GM23338 (cell line): ENCODE measurements around the gene SASH1. TPM values are rescaled to one million over a fixed set of nuclear protein-coding genes. Genes with fewer than 3 reads are reported as not detected.
A peak's percentile ranks its signal among the peaks of the same experiment; 100 is the strongest.

Experiments used
- ATAC-seq: fragments of 200-7000 bp; cut with Tn5 transposase; 3 replicates; pipeline ENCODE4 v1.9.1; 2020
- DNase-seq: peaks from one replicate; pipeline ENCODE4 v3.0.0-alpha.2; 2015; ENCODE audit warnings: low spot score
- H2AFZ ChIP-seq: fragments of 200-600 bp; sonication (generic); 2 replicates; pipeline ENCODE4 v1.8.0; 2016; ENCODE audit warnings: antibody characterized with exemption, mild to moderate bottlenecking, moderate library complexity
- H3F3A ChIP-seq: fragments of 200-600 bp; sonication (generic); replicated peaks from 2 replicates; pipeline ENCODE4 v1.8.0; 2017; ENCODE audit warnings: antibody characterized with exemption, mixed run types, low read depth
- H3K27ac ChIP-seq: fragments of 200-600 bp; sonication (generic); 2 replicates; pipeline ENCODE4 v1.6.1; 2016; ENCODE audit warnings: low read depth
- H3K27me3 ChIP-seq: fragments of 200-600 bp; sonication (generic); 2 replicates; pipeline ENCODE4 v1.8.0; 2016; ENCODE audit warnings: mild to moderate bottlenecking, mixed run types, moderate library complexity; ENCODE audit not compliant: insufficient read depth
- H3K36me3 ChIP-seq: fragments of 200-600 bp; sonication (generic); 2 replicates; pipeline ENCODE4 v1.8.0; 2016; ENCODE audit warnings: mild to moderate bottlenecking; ENCODE audit not compliant: insufficient read depth
- H3K4me1 ChIP-seq: fragments of 200-600 bp; sonication (generic); 2 replicates; pipeline ENCODE4 v1.8.0; 2016; ENCODE audit warnings: mild to moderate bottlenecking, moderate library complexity; ENCODE audit not compliant: insufficient read depth
- H3K4me2 ChIP-seq: fragments of 200-600 bp; sonication (generic); 2 replicates; pipeline ENCODE4 v1.7.1; 2017; ENCODE audit warnings: mixed run types
- H3K4me3 ChIP-seq: fragments of 200-600 bp; sonication (generic); 2 replicates; pipeline ENCODE4 v1.6.1; 2016; ENCODE audit warnings: mixed run types
- H3K79me2 ChIP-seq: fragments of 200-600 bp; sonication (generic); replicated peaks from 2 replicates; pipeline ENCODE4 v1.8.0; 2017; ENCODE audit warnings: mild to moderate bottlenecking; ENCODE audit not compliant: insufficient read depth
- H3K9me2 ChIP-seq: fragments of 200-600 bp; sonication (generic); 2 replicates; pipeline ENCODE4 v1.8.0; 2017; ENCODE audit not compliant: insufficient read depth
- H4K20me1 ChIP-seq: fragments of 200-600 bp; sonication (generic); replicated peaks from 2 replicates; pipeline ENCODE4 v1.8.0; 2017; ENCODE audit warnings: mild to moderate bottlenecking; ENCODE audit not compliant: insufficient read depth
- H3K27ac Mint-ChIP-seq: 2 replicates; pipeline ENCODE4 v1.8.0; 2020; ENCODE audit warnings: inconsistent platforms, mild to moderate bottlenecking, moderate library complexity, mixed read lengths
- H3K27me3 Mint-ChIP-seq: 3 replicates; pipeline ENCODE4 v1.8.0; 2022; ENCODE audit warnings: low read depth, mild to moderate bottlenecking, moderate library complexity, mixed read lengths, inconsistent platforms; ENCODE audit not compliant: insufficient read depth, poor library complexity
- H3K36me3 Mint-ChIP-seq: 3 replicates; pipeline ENCODE4 v1.8.0; 2021; ENCODE audit warnings: low read depth, mild to moderate bottlenecking, inconsistent platforms, moderate library complexity, mixed read lengths
- H3K4me1 Mint-ChIP-seq: 3 replicates; pipeline ENCODE4 v1.8.0; 2020; ENCODE audit warnings: mild to moderate bottlenecking, inconsistent platforms, mixed read lengths
- H3K4me3 Mint-ChIP-seq: 3 replicates; pipeline ENCODE4 v1.8.0; 2021; ENCODE audit warnings: moderate library complexity, mild to moderate bottlenecking, inconsistent platforms, mixed read lengths
- H3K9me3 Mint-ChIP-seq: 3 replicates; pipeline ENCODE4 v1.8.0; 2020; ENCODE audit warnings: moderate library complexity, mild to moderate bottlenecking, inconsistent platforms, mixed read lengths
- CREB1 ChIP-seq: fragments of 250-450 bp; sonication (Bioruptor Pico); IDR thresholded peaks from 2 replicates; pipeline ENCODE4 v1.5.0; 2020; ENCODE audit warnings: low read depth, mild to moderate bottlenecking, moderate library complexity
- EZH2phosphoT487 ChIP-seq: fragments of 200-600 bp; sonication (generic); IDR thresholded peaks from one replicate; pipeline ENCODE4 v1.8.1; 2018; ENCODE audit warnings: antibody characterized with exemption; ENCODE audit not compliant: unreplicated experiment
- JUNB ChIP-seq: IDR thresholded peaks from one replicate; pipeline ENCODE4 v1.6.1; 2016; ENCODE audit warnings: antibody characterized with exemption; ENCODE audit not compliant: unreplicated experiment
- ZNF114 ChIP-seq: fragments of 250-450 bp; sonication (Bioruptor Pico); IDR thresholded peaks from 2 replicates; pipeline ENCODE4 v1.5.0; 2020; ENCODE audit warnings: mild to moderate bottlenecking, moderate library complexity
- ZNF331 ChIP-seq: fragments of 250-450 bp; sonication (Bioruptor Pico); IDR thresholded peaks from 2 replicates; pipeline ENCODE4 v1.5.0; 2020; ENCODE audit warnings: low read depth, mild to moderate bottlenecking, moderate library complexity
- polyA plus RNA-seq: library from polyadenylated mRNA; unstranded; fragments of >200 nt; fragmentation: Nextera tagmentation; extraction: Ambion mirVana; gene quantifications from 2 replicates; pipeline ENCODE4 v1.2.1, GENCODE V29; 2016
- total RNA-seq: library from RNA; depleted of rRNA; stranded (reverse); fragments of >200 nt; shearing (Covaris generic); gene quantifications from 2 replicates; pipeline ENCODE4 v1.2.3, GENCODE V29; 2014
- TF ChIP-seq, protein P1 (sequence below), 2 experiments: fragments of 200-600 bp in 1 of 2; sonication (generic) in 1 of 2; conservative IDR thresholded peaks; 2 replicates each; pipeline versions ENCODE4 v1.5.1 to v1.6.1; 2016 to 2017; ENCODE audit warnings: antibody characterized with exemption in 2 of 2, low read depth in 2 of 2, mild to moderate bottlenecking in 2 of 2, moderate library complexity in 1 of 2
- TF ChIP-seq, protein P2 (sequence below): fragments of 250-450 bp; sonication (Bioruptor Pico); IDR thresholded peaks from 2 replicates; pipeline ENCODE4 v1.5.0; 2020; ENCODE audit warnings: mild to moderate bottlenecking, moderate library complexity

The SASH1 gene
- total and polyA plus RNA-seq, 2 experiments from 2014 or later = 8.2 to 30.2 TPM

DNA sequence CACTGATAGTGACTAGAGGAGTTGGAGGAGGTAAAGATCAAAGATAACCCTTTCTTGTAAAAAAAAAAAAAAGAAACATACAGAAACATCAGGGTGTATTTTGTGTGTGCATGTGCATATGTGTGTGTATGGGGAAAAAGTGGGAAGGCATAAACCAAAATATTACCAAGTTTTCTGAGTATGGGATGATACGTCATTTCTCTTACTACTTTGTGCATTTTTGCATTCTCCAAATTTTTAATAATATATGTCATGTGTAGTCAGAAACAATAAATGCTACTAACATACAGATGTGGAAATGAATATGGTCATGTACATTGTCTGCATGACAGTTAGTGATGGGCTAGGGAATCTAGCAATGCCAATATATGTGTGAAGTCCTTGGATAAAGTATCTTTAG lies 161.1 kb downstream of the SASH1 start:
- DNase-seq (no peak), ATAC-seq (no peak)
- Mint-ChIP-seq H3K9me3 (no peaks in the 10 kb centered on the region), H3K27ac (no peak overlapping the region), H3K4me3 (no peak overlapping the region), H3K4me1 (peaks cover 15% of the 10 kb centered on the region), H3K36me3 (no peaks in the 10 kb centered on the region), H3K27me3 (peaks cover 1% of the 10 kb centered on the region)
- no peak for TF ChIP-seq ZNF114 (CRISPR knock-in tag)
- no peak for TF ChIP-seq JUNB
- TF ChIP-seq, protein P1, sequence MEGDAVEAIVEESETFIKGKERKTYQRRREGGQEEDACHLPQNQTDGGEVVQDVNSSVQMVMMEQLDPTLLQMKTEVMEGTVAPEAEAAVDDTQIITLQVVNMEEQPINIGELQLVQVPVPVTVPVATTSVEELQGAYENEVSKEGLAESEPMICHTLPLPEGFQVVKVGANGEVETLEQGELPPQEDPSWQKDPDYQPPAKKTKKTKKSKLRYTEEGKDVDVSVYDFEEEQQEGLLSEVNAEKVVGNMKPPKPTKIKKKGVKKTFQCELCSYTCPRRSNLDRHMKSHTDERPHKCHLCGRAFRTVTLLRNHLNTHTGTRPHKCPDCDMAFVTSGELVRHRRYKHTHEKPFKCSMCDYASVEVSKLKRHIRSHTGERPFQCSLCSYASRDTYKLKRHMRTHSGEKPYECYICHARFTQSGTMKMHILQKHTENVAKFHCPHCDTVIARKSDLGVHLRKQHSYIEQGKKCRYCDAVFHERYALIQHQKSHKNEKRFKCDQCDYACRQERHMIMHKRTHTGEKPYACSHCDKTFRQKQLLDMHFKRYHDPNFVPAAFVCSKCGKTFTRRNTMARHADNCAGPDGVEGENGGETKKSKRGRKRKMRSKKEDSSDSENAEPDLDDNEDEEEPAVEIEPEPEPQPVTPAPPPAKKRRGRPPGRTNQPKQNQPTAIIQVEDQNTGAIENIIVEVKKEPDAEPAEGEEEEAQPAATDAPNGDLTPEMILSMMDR (conservative IDR thresholded peaks at IDR 0.05; ENCODE audit: low read depth in 2 of 2) = no peak
- TF ChIP-seq, protein P2, sequence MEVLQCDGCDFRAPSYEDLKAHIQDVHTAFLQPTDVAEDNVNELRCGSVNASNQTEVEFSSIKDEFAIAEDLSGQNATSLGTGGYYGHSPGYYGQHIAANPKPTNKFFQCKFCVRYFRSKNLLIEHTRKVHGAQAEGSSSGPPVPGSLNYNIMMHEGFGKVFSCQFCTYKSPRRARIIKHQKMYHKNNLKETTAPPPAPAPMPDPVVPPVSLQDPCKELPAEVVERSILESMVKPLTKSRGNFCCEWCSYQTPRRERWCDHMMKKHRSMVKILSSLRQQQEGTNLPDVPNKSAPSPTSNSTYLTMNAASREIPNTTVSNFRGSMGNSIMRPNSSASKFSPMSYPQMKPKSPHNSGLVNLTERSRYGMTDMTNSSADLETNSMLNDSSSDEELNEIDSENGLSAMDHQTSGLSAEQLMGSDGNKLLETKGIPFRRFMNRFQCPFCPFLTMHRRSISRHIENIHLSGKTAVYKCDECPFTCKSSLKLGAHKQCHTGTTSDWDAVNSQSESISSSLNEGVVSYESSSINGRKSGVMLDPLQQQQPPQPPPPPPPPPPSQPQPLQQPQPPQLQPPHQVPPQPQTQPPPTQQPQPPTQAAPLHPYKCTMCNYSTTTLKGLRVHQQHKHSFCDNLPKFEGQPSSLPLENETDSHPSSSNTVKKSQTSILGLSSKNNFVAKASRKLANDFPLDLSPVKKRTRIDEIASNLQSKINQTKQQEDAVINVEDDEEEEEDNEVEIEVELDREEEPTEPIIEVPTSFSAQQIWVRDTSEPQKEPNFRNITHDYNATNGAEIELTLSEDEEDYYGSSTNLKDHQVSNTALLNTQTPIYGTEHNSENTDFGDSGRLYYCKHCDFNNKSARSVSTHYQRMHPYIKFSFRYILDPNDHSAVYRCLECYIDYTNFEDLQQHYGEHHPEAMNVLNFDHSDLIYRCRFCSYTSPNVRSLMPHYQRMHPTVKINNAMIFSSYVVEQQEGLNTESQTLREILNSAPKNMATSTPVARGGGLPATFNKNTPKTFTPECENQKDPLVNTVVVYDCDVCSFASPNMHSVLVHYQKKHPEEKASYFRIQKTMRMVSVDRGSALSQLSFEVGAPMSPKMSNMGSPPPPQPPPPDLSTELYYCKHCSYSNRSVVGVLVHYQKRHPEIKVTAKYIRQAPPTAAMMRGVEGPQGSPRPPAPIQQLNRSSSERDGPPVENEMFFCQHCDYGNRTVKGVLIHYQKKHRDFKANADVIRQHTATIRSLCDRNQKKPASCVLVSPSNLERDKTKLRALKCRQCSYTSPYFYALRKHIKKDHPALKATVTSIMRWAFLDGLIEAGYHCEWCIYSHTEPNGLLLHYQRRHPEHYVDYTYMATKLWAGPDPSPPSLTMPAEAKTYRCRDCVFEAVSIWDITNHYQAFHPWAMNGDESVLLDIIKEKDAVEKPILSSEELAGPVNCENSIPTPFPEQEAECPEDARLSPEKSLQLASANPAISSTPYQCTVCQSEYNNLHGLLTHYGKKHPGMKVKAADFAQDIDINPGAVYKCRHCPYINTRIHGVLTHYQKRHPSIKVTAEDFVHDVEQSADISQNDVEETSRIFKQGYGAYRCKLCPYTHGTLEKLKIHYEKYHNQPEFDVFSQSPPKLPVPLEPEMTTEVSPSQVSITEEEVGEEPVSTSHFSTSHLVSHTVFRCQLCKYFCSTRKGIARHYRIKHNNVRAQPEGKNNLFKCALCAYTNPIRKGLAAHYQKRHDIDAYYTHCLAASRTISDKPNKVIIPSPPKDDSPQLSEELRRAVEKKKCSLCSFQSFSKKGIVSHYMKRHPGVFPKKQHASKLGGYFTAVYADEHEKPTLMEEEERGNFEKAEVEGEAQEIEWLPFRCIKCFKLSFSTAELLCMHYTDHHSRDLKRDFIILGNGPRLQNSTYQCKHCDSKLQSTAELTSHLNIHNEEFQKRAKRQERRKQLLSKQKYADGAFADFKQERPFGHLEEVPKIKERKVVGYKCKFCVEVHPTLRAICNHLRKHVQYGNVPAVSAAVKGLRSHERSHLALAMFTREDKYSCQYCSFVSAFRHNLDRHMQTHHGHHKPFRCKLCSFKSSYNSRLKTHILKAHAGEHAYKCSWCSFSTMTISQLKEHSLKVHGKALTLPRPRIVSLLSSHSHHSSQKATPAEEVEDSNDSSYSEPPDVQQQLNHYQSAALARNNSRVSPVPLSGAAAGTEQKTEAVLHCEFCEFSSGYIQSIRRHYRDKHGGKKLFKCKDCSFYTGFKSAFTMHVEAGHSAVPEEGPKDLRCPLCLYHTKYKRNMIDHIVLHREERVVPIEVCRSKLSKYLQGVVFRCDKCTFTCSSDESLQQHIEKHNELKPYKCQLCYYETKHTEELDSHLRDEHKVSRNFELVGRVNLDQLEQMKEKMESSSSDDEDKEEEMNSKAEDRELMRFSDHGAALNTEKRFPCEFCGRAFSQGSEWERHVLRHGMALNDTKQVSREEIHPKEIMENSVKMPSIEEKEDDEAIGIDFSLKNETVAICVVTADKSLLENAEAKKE (CRISPR knock-in tag) = no peak
- Histone ChIP-seq H3K4me2 (no peak overlapping the region), H4K20me1 (0 out of 2 replicates have a peak, but pooled peaks cover 4% of the 10 kb centered on the region), H3K79me2 (no peaks in the 10 kb centered on the region), H2AFZ (no peak overlapping the region), H3K36me3 (no peaks in the 10 kb centered on the region), H3K27me3 (no peaks in the 10 kb centered on the region), H3K4me3 (no peak overlapping the region), H3K4me1 (peaks cover 12% of the 10 kb centered on the region), H3K27ac (no peak overlapping the region), H3F3A (no peaks in the 10 kb centered on the region), H3K9me2 (peaks cover 5% of the 10 kb centered on the region)

DNA sequence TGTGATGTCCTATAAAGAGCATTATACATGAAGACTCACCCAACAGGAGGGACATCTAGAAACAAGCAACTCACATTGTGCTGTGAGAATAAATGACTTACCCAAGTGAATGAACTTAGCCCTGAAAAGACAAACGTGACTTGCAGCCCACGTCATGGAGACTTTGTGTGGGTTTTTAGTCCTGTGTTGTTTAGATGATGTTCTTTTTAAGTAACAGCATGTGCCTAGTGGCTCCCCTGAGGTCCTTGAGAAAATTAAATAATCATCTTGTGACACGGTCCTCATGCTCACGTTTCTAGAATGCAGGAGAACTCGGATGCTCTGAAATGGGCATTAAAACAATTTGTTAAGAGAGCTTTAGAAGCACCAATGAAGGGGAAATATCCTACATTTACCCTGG lies 165.1 kb downstream of the SASH1 start:
- Mint-ChIP-seq H3K36me3 (no peaks in the 10 kb centered on the region), H3K4me1 (peaks cover 27% of the 10 kb centered on the region), H3K9me3 (no peaks in the 10 kb centered on the region), H3K4me3 (no peak overlapping the region; the same call in 2 of the 3 replicates), H3K27ac (no peak overlapping the region), H3K27me3 (peaks cover 4% of the 10 kb centered on the region)
- Histone ChIP-seq H3K27me3 (no peaks in the 10 kb centered on the region), H3K36me3 (no peaks in the 10 kb centered on the region), H3F3A (no peaks in the 10 kb centered on the region), H3K4me2 (no peak overlapping the region), H2AFZ (no peak overlapping the region), H3K27ac (peak overlapping the region; percentile 2), H3K4me3 (no peak overlapping the region), H3K9me2 (no peaks in the 10 kb centered on the region), H3K4me1 (peaks cover 21% of the 10 kb centered on the region), H3K79me2 (peaks cover 7% of the 10 kb centered on the region), H4K20me1 (0 out of 2 replicates have a peak, but pooled peaks cover 4% of the 10 kb centered on the region)
- ATAC-seq (no peak), DNase-seq (no peak)
- no peak for TF ChIP-seq ZNF331 (CRISPR knock-in tag)
- TF ChIP-seq CREB1 (CRISPR knock-in tag) = no peak
- TF ChIP-seq EZH2phosphoT487 = no peak
- TF ChIP-seq, protein P1 (conservative IDR thresholded peaks at IDR 0.05; ENCODE audit: low read depth in 2 of 2) = no peak
